WTC11 (cell line): Measurements from ENCODE around the gene ATP2A1. TPM values are rescaled to one million over a fixed set of nuclear protein-coding genes. Genes with fewer than 3 reads are reported as not detected.

ENCODE experiments used
- ATAC-seq: fragments of 200-7000 bp; cut with Tn5 transposase; 2 replicates; pipeline ENCODE4 v1.10.0; 2021; ENCODE audit warnings: mild to moderate bottlenecking, moderate library complexity
- CTCF ChIA-PET: fragments of 300-600 bp; sonication (Branson Sonifier 250); formaldehyde crosslinking; loops from one replicate; lab custom pipeline; 2021; ENCODE audit warnings: antibody characterized with exemption; lab: Charles Lee
- POLR2A ChIA-PET: fragments of 350-600 bp; sonication (Branson Sonifier 250); formaldehyde crosslinking; loops from one replicate; lab custom pipeline; 2021; ENCODE audit warnings: antibody characterized with exemption; lab: Charles Lee
- DNase-seq: peaks from one replicate; pipeline ENCODE4 v3.0.0; 2021; ENCODE audit warnings: low spot score
- H3K27ac Mint-ChIP-seq: 2 replicates; pipeline ENCODE4 v1.8.0; 2021; ENCODE audit warnings: mixed read lengths
- H3K27me3 Mint-ChIP-seq: 2 replicates; pipeline ENCODE4 v1.8.0; 2021; ENCODE audit warnings: low read depth, mild to moderate bottlenecking, moderate library complexity, mixed read lengths
- H3K36me3 Mint-ChIP-seq: 2 replicates; pipeline ENCODE4 v1.8.0; 2021; ENCODE audit warnings: mixed read lengths
- H3K4me1 Mint-ChIP-seq: 2 replicates; pipeline ENCODE4 v1.8.0; 2022; ENCODE audit warnings: mixed read lengths
- H3K4me3 Mint-ChIP-seq: 2 replicates; pipeline ENCODE4 v1.8.0; 2021; ENCODE audit warnings: mild to moderate bottlenecking, moderate library complexity, mixed read lengths
- H3K9me3 Mint-ChIP-seq: 2 replicates; pipeline ENCODE4 v1.8.0; 2021; ENCODE audit warnings: mixed read lengths
- CDX4 ChIP-seq: fragments of 250-450 bp; sonication (Bioruptor Pico); IDR thresholded peaks from 2 replicates; pipeline ENCODE4 v1.9.0; 2021; ENCODE audit warnings: moderate library complexity, mild to moderate bottlenecking, inconsistent platforms, borderline replicate concordance
- IRF2 ChIP-seq: sonication (generic); formaldehyde crosslinking; IDR thresholded peaks from 2 replicates; pipeline ENCODE4 v1.8.0; 2022; ENCODE audit warnings: low read depth, missing genetic modification reagents, borderline replicate concordance
- JAZF1 ChIP-seq: fragments of 250-450 bp; sonication (Bioruptor Pico); IDR thresholded peaks from 2 replicates; pipeline ENCODE4 v1.9.0; 2021; ENCODE audit warnings: moderate library complexity, mild to moderate bottlenecking, inconsistent platforms
- MXD4 ChIP-seq: fragments of 250-450 bp; sonication (Bioruptor Pico); IDR thresholded peaks from 2 replicates; pipeline ENCODE4 v1.8.0; 2021; ENCODE audit warnings: mild to moderate bottlenecking, moderate library complexity, borderline replicate concordance
- MYBL2 ChIP-seq: sonication (generic); formaldehyde crosslinking; IDR thresholded peaks from 2 replicates; pipeline ENCODE4 v1.8.1; 2023; ENCODE audit warnings: mild to moderate bottlenecking, moderate library complexity, missing genetic modification reagents
- PREB ChIP-seq: sonication (generic); formaldehyde crosslinking; IDR thresholded peaks from 2 replicates; pipeline ENCODE4 v1.8.1; 2022; ENCODE audit warnings: mild to moderate bottlenecking, missing genetic modification reagents, moderate library complexity, borderline replicate concordance
- RELA ChIP-seq: sonication (generic); formaldehyde crosslinking; IDR thresholded peaks from 2 replicates; pipeline ENCODE4 v1.8.1; 2022; ENCODE audit warnings: missing genetic modification reagents, mild to moderate bottlenecking, borderline replicate concordance
- SP1 ChIP-seq: sonication (generic); formaldehyde crosslinking; conservative IDR thresholded peaks from 2 replicates; pipeline ENCODE4 v1.8.1; 2022; ENCODE audit warnings: missing genetic modification reagents
- TCF7 ChIP-seq: sonication (generic); formaldehyde crosslinking; IDR thresholded peaks from 2 replicates; pipeline ENCODE4 v1.8.0; 2022; ENCODE audit warnings: mild to moderate bottlenecking, low read depth, missing genetic modification reagents, moderate library complexity
- ZNF121 ChIP-seq: sonication (generic); formaldehyde crosslinking; IDR thresholded peaks from 2 replicates; pipeline ENCODE4 v1.8.0; 2023; ENCODE audit warnings: missing genetic modification reagents
- ZNF425 ChIP-seq: fragments of 250-450 bp; sonication (Bioruptor Pico); conservative IDR thresholded peaks from 2 replicates; pipeline ENCODE4 v1.9.0; 2021; ENCODE audit warnings: mild to moderate bottlenecking
- ZNF532 ChIP-seq: fragments of 250-450 bp; sonication (Bioruptor Pico); IDR thresholded peaks from 2 replicates; pipeline ENCODE4 v1.9.0; 2021; ENCODE audit warnings: mild to moderate bottlenecking, borderline replicate concordance
- total RNA-seq: library from RNA; stranded (reverse); gene quantifications from 3 replicates; pipeline ENCODE4 v1.2.3, GENCODE V29; 2021
- TF ChIP-seq, protein P1 (sequence below): sonication (generic); formaldehyde crosslinking; IDR thresholded peaks from 2 replicates; pipeline ENCODE4 v1.8.0; 2023; ENCODE audit warnings: missing genetic modification reagents, mild to moderate bottlenecking, borderline replicate concordance
- TF ChIP-seq, protein P2 (sequence below): fragments of 200-600 bp; IDR thresholded peaks from 2 replicates; pipeline ENCODE4 v1.8.0; 2022; ENCODE audit warnings: antibody characterized with exemption
- TF ChIP-seq, protein P3 (sequence below): sonication (generic); formaldehyde crosslinking; conservative IDR thresholded peaks from 2 replicates; pipeline ENCODE4 v1.8.1; 2023; ENCODE audit warnings: mild to moderate bottlenecking, low read depth, missing genetic modification reagents, moderate library complexity

The ATP2A1 gene
- total RNA-seq, 1 experiment from 2014 or later, result 6.4 TPM

- no peaks in the 10 kb centered on the region for H3K36me3 Mint-ChIP-seq
- CTCF ChIA-PET, result interaction anchor here (0.5 to 3.1 kb wide), 2 partner anchors 17 to 41 kb away, joined by 3 to 14 read pairs; no protein-coding TSS in a partner anchor
- no peaks in the 10 kb centered on the region for H3K27me3 Mint-ChIP-seq
- peak overlapping the region; percentile 79; the same call in 1 of the 2 replicates for H3K27ac Mint-ChIP-seq
- no peaks in the 10 kb centered on the region for H3K9me3 Mint-ChIP-seq
- TF ChIP-seq CDX4 (CRISPR knock-in tag) (no peak), ZNF425 (CRISPR knock-in tag) (no peak), TCF7 (no peak), PREB (no peak), JAZF1 (no peak), MYBL2 (no peak), SP1 (CRISPR knock-in tag) (no peak), ZNF121 (no peak), MXD4 (CRISPR knock-in tag) (no peak), RELA (no peak), ZNF532 (no peak), IRF2 (no peak)
- TF ChIP-seq, protein P1, sequence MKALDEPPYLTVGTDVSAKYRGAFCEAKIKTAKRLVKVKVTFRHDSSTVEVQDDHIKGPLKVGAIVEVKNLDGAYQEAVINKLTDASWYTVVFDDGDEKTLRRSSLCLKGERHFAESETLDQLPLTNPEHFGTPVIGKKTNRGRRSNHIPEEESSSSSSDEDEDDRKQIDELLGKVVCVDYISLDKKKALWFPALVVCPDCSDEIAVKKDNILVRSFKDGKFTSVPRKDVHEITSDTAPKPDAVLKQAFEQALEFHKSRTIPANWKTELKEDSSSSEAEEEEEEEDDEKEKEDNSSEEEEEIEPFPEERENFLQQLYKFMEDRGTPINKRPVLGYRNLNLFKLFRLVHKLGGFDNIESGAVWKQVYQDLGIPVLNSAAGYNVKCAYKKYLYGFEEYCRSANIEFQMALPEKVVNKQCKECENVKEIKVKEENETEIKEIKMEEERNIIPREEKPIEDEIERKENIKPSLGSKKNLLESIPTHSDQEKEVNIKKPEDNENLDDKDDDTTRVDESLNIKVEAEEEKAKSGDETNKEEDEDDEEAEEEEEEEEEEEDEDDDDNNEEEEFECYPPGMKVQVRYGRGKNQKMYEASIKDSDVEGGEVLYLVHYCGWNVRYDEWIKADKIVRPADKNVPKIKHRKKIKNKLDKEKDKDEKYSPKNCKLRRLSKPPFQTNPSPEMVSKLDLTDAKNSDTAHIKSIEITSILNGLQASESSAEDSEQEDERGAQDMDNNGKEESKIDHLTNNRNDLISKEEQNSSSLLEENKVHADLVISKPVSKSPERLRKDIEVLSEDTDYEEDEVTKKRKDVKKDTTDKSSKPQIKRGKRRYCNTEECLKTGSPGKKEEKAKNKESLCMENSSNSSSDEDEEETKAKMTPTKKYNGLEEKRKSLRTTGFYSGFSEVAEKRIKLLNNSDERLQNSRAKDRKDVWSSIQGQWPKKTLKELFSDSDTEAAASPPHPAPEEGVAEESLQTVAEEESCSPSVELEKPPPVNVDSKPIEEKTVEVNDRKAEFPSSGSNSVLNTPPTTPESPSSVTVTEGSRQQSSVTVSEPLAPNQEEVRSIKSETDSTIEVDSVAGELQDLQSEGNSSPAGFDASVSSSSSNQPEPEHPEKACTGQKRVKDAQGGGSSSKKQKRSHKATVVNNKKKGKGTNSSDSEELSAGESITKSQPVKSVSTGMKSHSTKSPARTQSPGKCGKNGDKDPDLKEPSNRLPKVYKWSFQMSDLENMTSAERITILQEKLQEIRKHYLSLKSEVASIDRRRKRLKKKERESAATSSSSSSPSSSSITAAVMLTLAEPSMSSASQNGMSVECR, result no peak
- TF ChIP-seq, protein P2, sequence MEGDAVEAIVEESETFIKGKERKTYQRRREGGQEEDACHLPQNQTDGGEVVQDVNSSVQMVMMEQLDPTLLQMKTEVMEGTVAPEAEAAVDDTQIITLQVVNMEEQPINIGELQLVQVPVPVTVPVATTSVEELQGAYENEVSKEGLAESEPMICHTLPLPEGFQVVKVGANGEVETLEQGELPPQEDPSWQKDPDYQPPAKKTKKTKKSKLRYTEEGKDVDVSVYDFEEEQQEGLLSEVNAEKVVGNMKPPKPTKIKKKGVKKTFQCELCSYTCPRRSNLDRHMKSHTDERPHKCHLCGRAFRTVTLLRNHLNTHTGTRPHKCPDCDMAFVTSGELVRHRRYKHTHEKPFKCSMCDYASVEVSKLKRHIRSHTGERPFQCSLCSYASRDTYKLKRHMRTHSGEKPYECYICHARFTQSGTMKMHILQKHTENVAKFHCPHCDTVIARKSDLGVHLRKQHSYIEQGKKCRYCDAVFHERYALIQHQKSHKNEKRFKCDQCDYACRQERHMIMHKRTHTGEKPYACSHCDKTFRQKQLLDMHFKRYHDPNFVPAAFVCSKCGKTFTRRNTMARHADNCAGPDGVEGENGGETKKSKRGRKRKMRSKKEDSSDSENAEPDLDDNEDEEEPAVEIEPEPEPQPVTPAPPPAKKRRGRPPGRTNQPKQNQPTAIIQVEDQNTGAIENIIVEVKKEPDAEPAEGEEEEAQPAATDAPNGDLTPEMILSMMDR, result no peak
- TF ChIP-seq, protein P3, sequence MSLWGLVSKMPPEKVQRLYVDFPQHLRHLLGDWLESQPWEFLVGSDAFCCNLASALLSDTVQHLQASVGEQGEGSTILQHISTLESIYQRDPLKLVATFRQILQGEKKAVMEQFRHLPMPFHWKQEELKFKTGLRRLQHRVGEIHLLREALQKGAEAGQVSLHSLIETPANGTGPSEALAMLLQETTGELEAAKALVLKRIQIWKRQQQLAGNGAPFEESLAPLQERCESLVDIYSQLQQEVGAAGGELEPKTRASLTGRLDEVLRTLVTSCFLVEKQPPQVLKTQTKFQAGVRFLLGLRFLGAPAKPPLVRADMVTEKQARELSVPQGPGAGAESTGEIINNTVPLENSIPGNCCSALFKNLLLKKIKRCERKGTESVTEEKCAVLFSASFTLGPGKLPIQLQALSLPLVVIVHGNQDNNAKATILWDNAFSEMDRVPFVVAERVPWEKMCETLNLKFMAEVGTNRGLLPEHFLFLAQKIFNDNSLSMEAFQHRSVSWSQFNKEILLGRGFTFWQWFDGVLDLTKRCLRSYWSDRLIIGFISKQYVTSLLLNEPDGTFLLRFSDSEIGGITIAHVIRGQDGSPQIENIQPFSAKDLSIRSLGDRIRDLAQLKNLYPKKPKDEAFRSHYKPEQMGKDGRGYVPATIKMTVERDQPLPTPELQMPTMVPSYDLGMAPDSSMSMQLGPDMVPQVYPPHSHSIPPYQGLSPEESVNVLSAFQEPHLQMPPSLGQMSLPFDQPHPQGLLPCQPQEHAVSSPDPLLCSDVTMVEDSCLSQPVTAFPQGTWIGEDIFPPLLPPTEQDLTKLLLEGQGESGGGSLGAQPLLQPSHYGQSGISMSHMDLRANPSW (CRISPR knock-in tag), result no peak
- POLR2A ChIA-PET, result no interaction called here
- H3K4me1 Mint-ChIP-seq, result no peaks in the 10 kb centered on the region
- H3K4me3 Mint-ChIP-seq, result no peak overlapping the region
- no peak for ATAC-seq
- DNase-seq, result no peak
Measured at GRCh38 chr16:28904363-28904762, 26.1 kb downstream of the ATP2A1 start.
